B cell (primary cell): ENCODE measurements around the gene NCAM1. TPM values are rescaled to one million over a fixed set of nuclear protein-coding genes. Genes with fewer than 3 reads are reported as not detected.
A peak's percentile ranks its signal among the peaks of the same experiment; 100 is the strongest.

Experiments used
- ATAC-seq: fragments of 200-7000 bp; cut with Tn5 transposase; one replicate; pipeline ENCODE4 v1.10.0; 2021; ENCODE audit warnings: low read depth, mild to moderate bottlenecking, moderate number of reproducible peaks, moderate library complexity
- CTCF ChIA-PET: fragments of 350-600 bp; sonication (Branson Sonifier 250); formaldehyde crosslinking; loops from one replicate; lab custom pipeline; 2021; ENCODE audit warnings: antibody characterized with exemption, inconsistent platforms; lab: Charles Lee
- POLR2A ChIA-PET: fragments of 350-600 bp; sonication (Branson Sonifier 250); formaldehyde crosslinking; loops from one replicate; lab custom pipeline; 2021; ENCODE audit warnings: antibody characterized with exemption; lab: Charles Lee
- DNase-seq: peaks from one replicate; pipeline ENCODE4 v3.0.0; 2013
- H2AFZ ChIP-seq: 2 replicates; pipeline ENCODE4 v1.6.1; 2012; ENCODE audit warnings: mild to moderate bottlenecking, low read depth, low read length; ENCODE audit not compliant: insufficient read depth, poor library complexity, severe bottlenecking
- H3K27ac ChIP-seq, 2 donors: 1 replicate in 1 of 2; 2 replicates in 1 of 2; pipeline ENCODE4 v1.5.1; 2012 to 2013; ENCODE audit warnings: low read length in 2 of 2, mild to moderate bottlenecking in 2 of 2, moderate library complexity in 1 of 2
- H3K27me3 ChIP-seq, 4 experiments: fragments of 200-600 bp in 1 of 4; sonication (generic) in 1 of 4; replicated peaks in 1 of 4; 1 replicate in 2 of 4; 2 replicates in 2 of 4; pipeline versions ENCODE4 v1.6.1 to v1.7.0; 2013 to 2016; ENCODE audit warnings: low read length in 3 of 4, mild to moderate bottlenecking in 2 of 4, mixed read lengths in 1 of 4, moderate library complexity in 1 of 4; ENCODE audit not compliant: insufficient read depth in 4 of 4, control insufficient read depth in 3 of 4; ENCODE audit errors: control extremely low read depth in 1 of 4
- H3K36me3 ChIP-seq, 2 experiments: replicated peaks in 1 of 2; 1 replicate in 1 of 2; 2 replicates in 1 of 2; pipeline versions ENCODE4 v1.6.1 to v1.7.1; 2013; ENCODE audit warnings: low read length in 1 of 2; ENCODE audit not compliant: insufficient read depth in 2 of 2, control insufficient read depth in 1 of 2; ENCODE audit errors: control extremely low read depth in 1 of 2, extremely low read depth in 1 of 2
- H3K4me1 ChIP-seq, 2 donors: fragments of 200-600 bp in 1 of 2; sonication (generic) in 1 of 2; 1 replicate in 1 of 2; 2 replicates in 1 of 2; pipeline versions ENCODE4 v1.5.1 to v1.6.1; 2013 to 2017; ENCODE audit warnings: low read length in 2 of 2; ENCODE audit not compliant: control insufficient read depth in 2 of 2, insufficient read depth in 2 of 2
- H3K4me2 ChIP-seq: replicated peaks from 2 replicates; pipeline ENCODE3; 2012; ENCODE audit warnings: mild to moderate bottlenecking, low read depth, low read length; ENCODE audit not compliant: poor library complexity, severe bottlenecking
- H3K4me3 ChIP-seq, 5 experiments: fragments of 200-600 bp in 1 of 5; sonication (generic) in 1 of 5; 1 replicate in 3 of 5; 2 replicates in 2 of 5; pipeline versions ENCODE4 v1.5.1 to v1.7.0; 2011 to 2016; ENCODE audit warnings: low read length in 4 of 5, mild to moderate bottlenecking in 4 of 5, low read depth in 2 of 5, control low read depth in 1 of 5, moderate library complexity in 1 of 5; ENCODE audit not compliant: insufficient read depth in 1 of 5; ENCODE audit errors: control extremely low read depth in 1 of 5, extremely low read depth in 1 of 5
- H3K79me2 ChIP-seq: fragments of 200-600 bp; sonication (generic); one replicate; pipeline ENCODE4 v1.6.0; 2016; ENCODE audit warnings: low read length; ENCODE audit not compliant: control insufficient read depth, insufficient read depth
- H3K9ac ChIP-seq: fragments of 200-600 bp; sonication (generic); 2 replicates; pipeline ENCODE4 v1.6.1; 2017; ENCODE audit warnings: mild to moderate bottlenecking, low read length, moderate library complexity
- H3K9me3 ChIP-seq, 3 donors: one replicate each; pipeline versions ENCODE4 v1.6.1 to v1.7.1; 2013; ENCODE audit warnings: low read length in 2 of 3; ENCODE audit not compliant: control insufficient read depth in 2 of 3, insufficient read depth in 1 of 3; ENCODE audit errors: control extremely low read depth in 1 of 3
- H4K20me1 ChIP-seq: 2 replicates; pipeline ENCODE4 v1.6.0; 2012; ENCODE audit warnings: mild to moderate bottlenecking, low read length; ENCODE audit not compliant: insufficient read depth, control insufficient read depth, poor library complexity, severe bottlenecking
- H3K27ac Mint-ChIP-seq: one replicate; pipeline ENCODE4 v1.8.0; 2021; ENCODE audit warnings: mixed read lengths
- H3K27me3 Mint-ChIP-seq: one replicate; pipeline ENCODE4 v1.8.0; 2021; ENCODE audit warnings: mixed read lengths
- H3K4me1 Mint-ChIP-seq: one replicate; pipeline ENCODE4 v1.8.0; 2021; ENCODE audit warnings: mixed read lengths
- H3K4me3 Mint-ChIP-seq: one replicate; pipeline ENCODE4 v1.8.0; 2021; ENCODE audit warnings: mixed read lengths
- H3K9me3 Mint-ChIP-seq: one replicate; pipeline ENCODE4 v1.8.0; 2022; ENCODE audit warnings: mixed read lengths; ENCODE audit not compliant: insufficient read depth
- EZH2 ChIP-seq: IDR thresholded peaks from 2 replicates; pipeline ENCODE4 v1.6.1; 2012; ENCODE audit warnings: borderline replicate concordance, low read depth, mild to moderate bottlenecking, moderate library complexity, low read length; ENCODE audit not compliant: insufficient read depth, poor library complexity, severe bottlenecking
- WGBS: methylation state at CpG from one replicate; pipeline ENCODE4 v1.1.5; 2013; ENCODE audit warnings: missing lambda C conversion rate; ENCODE audit not compliant: insufficient coverage; 5-methylcytosine and 5-hydroxymethylcytosine counted together
- intact Hi-C: fragments of 100-400 bp; cut with micrococcal nuclease; formaldehyde crosslinking; loops from one replicate; pipeline ENCODE4 v1.10.0; 2022
- polyA plus RNA-seq: library from polyadenylated mRNA; depleted of rRNA; stranded (reverse); fragments of >200 nt; gene quantifications from 2 replicates; pipeline ENCODE4 v1.2.3, GENCODE V29; 2012
- total RNA-seq, 2 donors: library from RNA; stranded (reverse); fragments of 120-200 nt in 1 of 2; gene quantifications; 1 replicate in 1 of 2; 2 replicates in 1 of 2; pipeline versions ENCODE4 v1.2.3 to v1.2.4, GENCODE V29; 2013 to 2022
- TF ChIP-seq, protein P1 (sequence below): fragments of 200-600 bp; IDR thresholded peaks from one replicate; pipeline ENCODE4 v1.8.0; 2022; ENCODE audit warnings: antibody characterized with exemption, mild to moderate bottlenecking

NCAM1 gene
- total and polyA plus RNA-seq, 2 donors (not counting 1 experiment from before 2014, with no cell fraction given) = 0.37 TPM; not detected in 1

DNA sequence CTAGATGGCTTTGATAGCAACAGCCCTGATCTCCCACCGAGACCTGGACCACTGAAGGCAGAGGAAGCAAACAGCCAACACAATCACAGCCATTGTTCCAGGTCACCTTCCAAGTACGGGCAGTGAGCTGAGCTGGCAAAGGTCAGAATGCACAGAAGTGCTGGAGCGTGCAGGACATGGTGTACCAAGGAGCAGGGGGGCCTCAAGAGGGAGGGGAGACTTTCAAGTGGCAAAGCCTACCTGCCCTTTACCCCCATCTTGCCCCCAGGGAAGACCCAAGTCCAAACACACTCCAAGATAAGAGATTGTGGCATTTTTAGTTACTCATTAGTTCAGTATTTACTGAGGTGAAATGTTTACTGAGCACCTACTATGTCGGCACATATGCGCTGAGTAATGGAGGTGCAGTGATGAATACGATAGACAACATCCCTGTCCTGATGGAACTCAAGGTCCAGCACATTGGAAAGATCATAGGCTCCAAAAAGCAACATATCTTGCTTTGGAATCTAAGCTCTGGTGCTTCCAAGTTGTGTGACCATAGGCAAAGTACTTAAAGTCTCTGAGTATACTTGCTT lies 327.2 kb downstream of the NCAM1 start:
- Mint-ChIP-seq H3K4me1 (peaks cover 4% of the 10 kb centered on the region), H3K27ac (no peak overlapping the region), H3K4me3 (no peak overlapping the region), H3K9me3 (no peaks in the 10 kb centered on the region), H3K27me3 (peaks cover 18% of the 10 kb centered on the region)
- DNase-seq (no peak), ATAC-seq (no peak)
- H3K27me3 ChIP-seq = peaks cover 0 to 3% (median 0%) of the 10 kb centered on the region in 4 experiments
- H3K9me3 ChIP-seq = no peaks in the 10 kb centered on the region
- H3K27ac ChIP-seq = no peak overlapping the region
- ChIA-PET CTCF (interaction anchor here (1.1 to 7.8 kb wide), 8 partner anchors 10 to 1075 kb away, joined by 3 to 122 read pairs (median 12); no protein-coding TSS in a partner anchor), POLR2A (no interaction called here)
- no peaks in the 10 kb centered on the region for H3K79me2 ChIP-seq
- H3K4me1 ChIP-seq = peaks cover 0 to 5% of the 10 kb centered on the region in 2 donors
- H3K36me3 ChIP-seq = no peaks in the 10 kb centered on the region
- no peaks in the 10 kb centered on the region for H4K20me1 ChIP-seq
- no peak overlapping the region for H3K4me3 ChIP-seq
- H2AFZ ChIP-seq = no peak overlapping the region
- intact Hi-C loops = no loop called here
- 94% methylated on average over 5 of the region's 6 CpGs for WGBS
- no peak overlapping the region for H3K4me2 ChIP-seq
- TF ChIP-seq EZH2 = no peak
- no peak overlapping the region for H3K9ac ChIP-seq

DNA sequence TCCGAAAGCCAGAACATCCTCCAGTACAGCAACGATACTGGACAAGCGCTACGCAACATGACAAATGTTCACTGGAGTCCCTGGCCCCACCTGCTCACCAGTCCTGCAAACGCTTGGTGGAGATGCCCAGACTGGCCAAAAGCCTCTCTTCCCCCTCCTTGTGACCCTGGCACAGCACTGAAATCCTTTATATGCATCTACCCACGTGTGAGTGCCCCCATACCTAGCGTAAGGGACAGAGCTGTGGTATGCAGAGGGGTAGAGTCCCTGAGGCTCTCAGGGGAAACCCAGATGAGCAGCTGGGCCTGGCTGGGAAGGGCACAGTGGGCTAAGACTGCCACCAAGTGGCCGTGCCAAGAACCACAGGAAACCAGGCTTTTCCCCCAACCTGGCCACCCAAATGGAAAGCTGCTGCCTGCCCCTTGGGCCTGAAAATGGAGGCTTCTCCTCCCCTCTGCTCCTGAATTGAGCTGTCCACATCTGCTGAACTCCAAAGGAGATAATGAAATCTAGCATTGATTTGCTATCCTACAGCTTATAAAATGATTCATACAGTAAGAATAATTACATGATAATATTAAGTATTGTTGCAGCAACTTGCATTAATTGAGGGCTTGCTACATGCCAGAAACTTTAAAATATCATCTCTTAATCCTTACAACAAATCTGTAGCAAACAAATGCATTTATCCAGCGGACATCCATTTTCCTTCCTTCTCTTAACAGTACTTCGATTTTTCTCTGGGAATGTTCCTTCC lies 328.4 kb downstream of the NCAM1 start:
- Mint-ChIP-seq H3K9me3 (no peaks in the 10 kb centered on the region), H3K4me1 (peaks cover 4% of the 10 kb centered on the region), H3K4me3 (no peak overlapping the region), H3K27ac (no peak overlapping the region), H3K27me3 (peaks cover 22% of the 10 kb centered on the region)
- no peaks in the 10 kb centered on the region for H3K79me2 ChIP-seq
- DNase-seq (peak; percentile 78), ATAC-seq (peak; percentile 98)
- WGBS = 80% methylated on average over 5 of the region's 10 CpGs
- intact Hi-C loops = loop anchor here (1.0 kb wide), 2 partner anchors 25 to 999 kb away; partner anchors contain the start of gene TTC12
- H2AFZ ChIP-seq = no peak overlapping the region
- H3K9me3 ChIP-seq = no peaks in the 10 kb centered on the region
- POLR2A ChIA-PET = no interaction called here
- CTCF ChIA-PET = interaction anchor here (0.7 to 7.8 kb wide), 30 partner anchors 9 to 1178 kb away, joined by 3 to 122 read pairs (median 5); partner anchors contain the start of gene TTC12
- peaks cover 0 to 8% (median 0%) of the 10 kb centered on the region in 4 experiments for H3K27me3 ChIP-seq
- H3K36me3 ChIP-seq = no peaks in the 10 kb centered on the region
- no peak overlapping the region for H3K4me2 ChIP-seq
- H3K27ac ChIP-seq = no peak overlapping the region
- no peak overlapping the region for H3K9ac ChIP-seq
- no peaks in the 10 kb centered on the region for H4K20me1 ChIP-seq
- no peak for TF ChIP-seq EZH2
- TF ChIP-seq, protein P1, sequence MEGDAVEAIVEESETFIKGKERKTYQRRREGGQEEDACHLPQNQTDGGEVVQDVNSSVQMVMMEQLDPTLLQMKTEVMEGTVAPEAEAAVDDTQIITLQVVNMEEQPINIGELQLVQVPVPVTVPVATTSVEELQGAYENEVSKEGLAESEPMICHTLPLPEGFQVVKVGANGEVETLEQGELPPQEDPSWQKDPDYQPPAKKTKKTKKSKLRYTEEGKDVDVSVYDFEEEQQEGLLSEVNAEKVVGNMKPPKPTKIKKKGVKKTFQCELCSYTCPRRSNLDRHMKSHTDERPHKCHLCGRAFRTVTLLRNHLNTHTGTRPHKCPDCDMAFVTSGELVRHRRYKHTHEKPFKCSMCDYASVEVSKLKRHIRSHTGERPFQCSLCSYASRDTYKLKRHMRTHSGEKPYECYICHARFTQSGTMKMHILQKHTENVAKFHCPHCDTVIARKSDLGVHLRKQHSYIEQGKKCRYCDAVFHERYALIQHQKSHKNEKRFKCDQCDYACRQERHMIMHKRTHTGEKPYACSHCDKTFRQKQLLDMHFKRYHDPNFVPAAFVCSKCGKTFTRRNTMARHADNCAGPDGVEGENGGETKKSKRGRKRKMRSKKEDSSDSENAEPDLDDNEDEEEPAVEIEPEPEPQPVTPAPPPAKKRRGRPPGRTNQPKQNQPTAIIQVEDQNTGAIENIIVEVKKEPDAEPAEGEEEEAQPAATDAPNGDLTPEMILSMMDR = peak; percentile 87
- H3K4me3 ChIP-seq = no peak overlapping the region
- peaks cover 0 to 5% of the 10 kb centered on the region in 2 donors for H3K4me1 ChIP-seq
